Measurements from ENCODE around the gene ATP6V1C2. TPM values are rescaled to one million over a fixed set of nuclear protein-coding genes. Genes with fewer than 3 reads are reported as not detected.

Gene ATP6V1C2
- total RNA-seq, 1 donor from 2014 or later: 0.11 TPM

- Histone ChIP-seq H3K4me2 (peak overlapping the region; percentile 73), H3K27me3 (peaks cover 38% of the 10 kb centered on the region), H3F3A (ENCODE audit: low read depth) (no peaks in the 10 kb centered on the region), H3K27ac (no peak overlapping the region), H3K9me3 (ENCODE audit: low read depth) (no peaks in the 10 kb centered on the region), H2AFZ (replicated peaks) (no peak overlapping the region), H3K9ac (no peak overlapping the region), H4K20me1 (ENCODE audit: low read depth) (no peaks in the 10 kb centered on the region), H3K36me3 (no peaks in the 10 kb centered on the region), H3K4me3 (no peak overlapping the region), H3K79me2 (ENCODE audit: low read depth) (no peaks in the 10 kb centered on the region), H3K4me1 (no peaks in the 10 kb centered on the region)
- no peak for DNase-seq (ENCODE audit: low spot score)
- Mint-ChIP-seq H3K36me3 (no peaks in the 10 kb centered on the region), H3K27me3 (ENCODE audit: insufficient read depth, low read depth) (peaks cover 22% of the 10 kb centered on the region), H3K4me1 (peaks cover 32% of the 10 kb centered on the region), H3K9me3 (peaks cover 3% of the 10 kb centered on the region), H3K4me3 (no peak overlapping the region), H3K27ac (no peak overlapping the region)
- TF ChIP-seq EZH2 (IDR thresholded peaks at IDR 0.05) (no peak), CTCF (IDR thresholded peaks at IDR 0.05) (no peak), EZH2phosphoT487 (IDR thresholded peaks at IDR 0.05) (no peak)
These were observed 111.6 kb downstream of the ATP6V1C2 start for GRCh38 chr2:10833021-10833420.

GRCh38 chr2:10834068-10834655 lies 112.7 kb downstream of the ATP6V1C2 start:
- no peak for TF ChIP-seq CTCF (IDR thresholded peaks at IDR 0.05)
- no peak for TF ChIP-seq EZH2 (IDR thresholded peaks at IDR 0.05)
- TF ChIP-seq EZH2phosphoT487 (IDR thresholded peaks at IDR 0.05): no peak
- H3K4me1 ChIP-seq: no peaks in the 10 kb centered on the region
- peaks cover 38% of the 10 kb centered on the region for H3K27me3 ChIP-seq
- no peaks in the 10 kb centered on the region for H3F3A ChIP-seq (ENCODE audit: low read depth)
- no peak overlapping the region for H3K4me2 ChIP-seq
- Mint-ChIP-seq H3K27ac (no peak overlapping the region), H3K27me3 (ENCODE audit: insufficient read depth, low read depth) (peaks cover 16% of the 10 kb centered on the region), H3K36me3 (no peaks in the 10 kb centered on the region), H3K4me3 (no peak overlapping the region), H3K4me1 (peaks cover 32% of the 10 kb centered on the region), H3K9me3 (peaks cover 3% of the 10 kb centered on the region)
- no peak overlapping the region for H3K27ac ChIP-seq
- no peak overlapping the region for H3K4me3 ChIP-seq
- H3K9ac ChIP-seq: no peak overlapping the region
- H4K20me1 ChIP-seq (ENCODE audit: low read depth): no peaks in the 10 kb centered on the region
- H3K9me3 ChIP-seq (ENCODE audit: low read depth): no peaks in the 10 kb centered on the region
- H3K79me2 ChIP-seq (ENCODE audit: low read depth): no peaks in the 10 kb centered on the region
- no peak for DNase-seq (ENCODE audit: low spot score)
- H2AFZ ChIP-seq (replicated peaks): no peak overlapping the region
- H3K36me3 ChIP-seq: no peaks in the 10 kb centered on the region

Small RNA genes within 50 kb of the gene (small RNA-seq; reads per million reads assigned to genes)
- gene RNU7-138P: not detected
- not detected for gene RNU7-176P

Other genes starting within 250 kb of the ATP6V1C2 start
- 28.5 and 41.9 TPM in 2 replicates for gene NOL10, start 31.7 kb upstream of the ATP6V1C2 start, total RNA-seq (ENCODE audit: low replicate concordance)
- 299 and 381 TPM in 2 replicates for gene PDIA6, start 91.2 kb downstream of the ATP6V1C2 start, total RNA-seq (ENCODE audit: low replicate concordance)
- 0.15 TPM in 1 of 2 replicates, not detected in the other for gene KCNF1, start 190.3 kb downstream of the ATP6V1C2 start, total RNA-seq (ENCODE audit: low replicate concordance)

All from neural progenitor cell (in vitro differentiated cells).